Activated CD8-positive, alpha-beta memory T cell treated with anti-CD3 and anti-CD28 coated beads, Interleukin-2, amount 50 U/mL, for 1 hour (primary cell): ENCODE data around the gene SCGB1C1.
"Not testable (repeated sequence)": the region's sequence is repeated elsewhere in the genome, so short reads cannot be mapped to it uniquely, and the experiment has no call there.

ENCODE experiments used
- DNase-seq: peaks from one replicate; pipeline ENCODE4 v3.0.0-alpha.2; 2020; ENCODE audit errors: extremely low read depth

Gene SCGB1C1

DNA sequence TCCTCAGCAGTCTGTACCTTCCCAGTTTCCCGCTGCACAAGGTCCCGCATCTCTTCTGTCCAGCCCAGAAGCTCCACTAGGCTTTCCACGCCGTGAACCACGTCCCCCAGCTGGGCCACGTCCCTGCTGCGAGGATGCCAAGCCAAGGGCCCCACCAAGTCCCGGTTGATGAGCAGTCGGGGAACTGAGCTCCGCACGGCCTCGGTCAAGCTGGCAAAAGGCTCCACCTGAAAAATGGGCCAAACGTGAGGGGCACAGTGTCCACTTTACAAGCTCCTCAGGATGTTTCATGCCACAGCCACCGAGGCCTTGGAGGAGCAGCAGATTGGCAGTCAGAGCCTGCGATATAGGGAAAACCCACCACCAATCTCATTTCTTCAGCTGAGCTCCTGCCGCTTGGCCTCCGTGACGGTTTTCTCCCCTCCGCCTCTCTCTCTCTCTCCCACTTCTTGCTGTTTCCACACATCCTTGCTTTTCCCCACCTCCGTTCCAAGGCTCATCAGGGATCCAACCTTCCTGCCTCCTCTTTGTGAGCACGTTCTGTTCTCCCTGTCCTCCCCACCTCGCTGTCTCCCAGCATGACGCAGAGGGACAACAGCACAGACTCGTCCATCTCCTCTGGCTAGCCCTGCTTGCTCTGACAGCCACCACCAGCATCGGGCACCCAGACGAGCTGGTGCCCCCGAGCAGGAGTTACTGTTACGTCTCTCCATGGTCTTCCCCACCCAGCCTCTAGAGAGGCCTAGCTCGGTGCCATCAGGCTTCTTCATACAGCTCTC lies 26.1 kb downstream of the SCGB1C1 start:
- no peak for DNase-seq

DNA sequence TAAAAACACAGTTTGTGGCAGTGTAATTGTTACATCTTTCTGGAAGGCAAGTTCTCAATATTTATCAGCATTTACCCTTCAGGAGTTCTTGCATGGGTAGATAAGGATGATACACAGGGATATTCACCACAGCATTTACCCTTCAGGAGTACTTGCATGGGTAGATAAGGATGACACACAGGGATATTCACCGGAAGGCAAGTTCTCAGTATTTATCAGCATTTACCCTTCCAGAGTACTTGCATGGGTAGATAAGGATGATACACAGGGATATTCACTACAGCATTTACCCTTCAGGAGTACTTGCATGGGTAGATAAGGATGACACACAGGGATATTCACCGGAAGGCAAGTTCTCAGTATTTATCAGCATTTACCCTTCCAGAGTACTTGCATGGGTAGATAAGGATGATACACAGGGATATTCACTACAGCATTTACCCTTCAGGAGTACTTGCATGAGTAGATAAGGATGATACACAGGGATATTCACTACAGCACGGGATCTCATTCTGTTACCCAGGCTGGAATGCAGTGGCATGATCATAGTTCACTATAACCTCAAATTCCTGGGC lies 27.9 kb downstream of the SCGB1C1 start:
- DNase-seq, result not testable (repeated sequence)

DNA sequence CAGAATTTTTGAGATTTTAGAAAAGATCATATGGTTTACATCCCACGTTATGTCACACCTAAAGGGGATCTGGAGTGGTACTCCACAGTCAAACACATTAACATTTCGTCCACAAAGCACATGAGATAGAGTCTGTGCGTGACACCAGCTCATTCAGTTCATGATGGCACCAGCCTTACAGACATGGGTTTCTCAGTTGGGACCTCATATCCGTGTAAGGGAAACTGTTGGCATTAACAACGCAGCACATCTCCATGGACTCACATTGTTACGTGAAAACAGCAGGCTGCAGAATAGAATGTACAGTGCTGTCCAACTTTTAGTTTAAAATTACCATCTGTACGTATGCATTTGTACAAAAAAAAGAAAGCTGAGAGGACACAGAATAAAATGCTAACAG lies 28.7 kb downstream of the SCGB1C1 start:
- no peak for DNase-seq

- DNase-seq, result no peak
Observed at GRCh38 chr11:221998-222789, 29.3 kb downstream of the SCGB1C1 start.

DNA sequence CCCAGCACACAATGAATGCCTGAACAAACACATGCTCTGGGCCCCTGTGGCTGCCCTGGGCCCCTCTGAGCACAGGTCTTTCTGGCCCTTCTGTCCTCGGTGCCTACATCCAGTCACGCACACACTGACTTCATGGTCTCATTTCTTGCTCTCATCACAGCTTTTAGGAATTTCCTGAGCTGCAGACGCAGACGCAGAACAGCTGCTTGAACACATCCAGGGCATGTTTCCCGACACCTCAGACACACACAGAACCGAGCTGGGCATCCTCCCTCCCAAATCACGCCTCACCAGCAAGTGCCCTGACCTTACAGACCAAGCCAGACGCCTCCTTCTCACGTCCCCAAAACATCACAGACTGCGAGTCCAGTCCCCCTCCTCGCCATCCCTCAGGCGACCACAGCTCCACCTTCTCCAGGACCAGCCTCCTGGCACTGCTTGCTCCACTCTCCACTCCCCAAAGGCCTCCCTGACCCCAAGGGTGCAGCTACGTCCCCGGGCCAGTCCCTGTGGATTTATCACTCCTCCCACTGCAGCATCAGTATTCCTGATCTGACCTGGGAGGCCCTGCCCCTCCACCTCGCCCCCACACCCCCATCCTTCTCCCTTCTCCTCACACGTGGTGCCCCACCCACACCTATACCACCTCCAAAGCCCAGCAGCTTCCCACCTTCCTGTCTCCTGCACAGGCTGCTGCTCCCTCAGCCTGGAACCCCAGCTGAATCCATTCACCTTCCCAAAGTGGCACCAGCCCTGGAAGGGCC lies 30.3 kb downstream of the SCGB1C1 start:
- DNase-seq, result no peak

- DNase-seq, result no peak
Observed at GRCh38 chr11:223884-224283, 31.0 kb downstream of the SCGB1C1 start.

GRCh38 chr11:224424-224823 lies 31.5 kb downstream of the SCGB1C1 start:
- no peak for DNase-seq

DNA sequence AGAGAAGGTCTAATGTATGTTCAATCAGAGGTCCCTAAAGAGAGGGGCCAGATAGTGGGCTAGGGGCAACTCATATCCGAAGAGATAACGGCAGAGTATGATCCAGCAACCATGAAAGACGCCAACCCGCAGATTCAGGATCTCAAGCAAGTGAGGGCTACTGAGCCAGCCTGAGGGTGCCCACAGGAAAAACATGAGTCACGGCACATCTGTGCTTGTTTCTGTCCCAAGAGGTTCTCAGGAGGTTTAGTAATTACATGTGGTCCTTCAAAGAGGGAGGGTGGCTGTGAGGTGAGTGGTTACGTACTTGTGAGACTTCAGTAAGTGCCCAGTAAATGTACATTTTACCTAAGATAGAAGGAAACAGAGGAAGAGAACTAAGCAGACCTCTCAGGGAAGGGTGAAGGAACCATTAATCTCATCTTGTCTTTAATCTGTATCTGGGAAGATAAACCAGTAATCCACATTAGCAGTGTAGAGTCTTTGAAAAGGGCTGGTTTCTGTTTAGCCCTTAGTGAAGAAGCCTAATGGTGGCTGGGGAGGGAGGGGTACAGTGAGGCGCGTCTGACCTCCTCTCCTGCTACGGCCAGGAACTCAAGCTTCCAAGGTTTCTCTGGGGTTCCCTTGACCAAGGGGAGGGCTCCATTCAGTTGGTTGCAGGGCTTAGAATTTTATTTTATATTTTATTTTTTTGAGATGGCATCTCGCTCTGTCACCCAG lies 33.0 kb downstream of the SCGB1C1 start:
- no peak for DNase-seq

DNA sequence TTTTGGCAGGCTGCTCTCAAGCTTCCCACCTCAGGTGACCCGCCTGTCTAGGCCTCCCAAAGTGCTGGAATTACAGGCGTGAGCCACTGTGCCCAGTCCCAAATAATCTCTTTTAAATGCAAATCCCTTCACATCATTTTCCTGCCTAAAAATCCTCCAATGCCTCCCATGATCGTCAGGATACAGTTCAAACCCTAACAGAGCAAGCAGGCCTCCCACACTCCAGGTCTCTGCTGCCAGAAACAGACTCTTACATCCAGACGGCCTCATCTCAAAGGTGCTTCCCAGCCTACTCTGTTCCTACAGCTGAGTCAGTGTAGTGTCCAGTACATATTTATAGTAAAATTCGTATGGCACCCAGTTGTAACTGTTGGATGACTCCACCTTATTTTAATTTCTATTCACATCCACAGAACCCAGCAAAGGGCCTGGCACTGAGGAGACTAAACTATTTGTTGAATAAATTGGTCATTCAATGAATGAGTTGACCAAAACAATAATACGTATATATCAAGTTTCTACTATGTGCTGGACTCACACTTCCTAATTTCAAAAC lies 35.0 kb downstream of the SCGB1C1 start:
- DNase-seq, result no peak

DNA sequence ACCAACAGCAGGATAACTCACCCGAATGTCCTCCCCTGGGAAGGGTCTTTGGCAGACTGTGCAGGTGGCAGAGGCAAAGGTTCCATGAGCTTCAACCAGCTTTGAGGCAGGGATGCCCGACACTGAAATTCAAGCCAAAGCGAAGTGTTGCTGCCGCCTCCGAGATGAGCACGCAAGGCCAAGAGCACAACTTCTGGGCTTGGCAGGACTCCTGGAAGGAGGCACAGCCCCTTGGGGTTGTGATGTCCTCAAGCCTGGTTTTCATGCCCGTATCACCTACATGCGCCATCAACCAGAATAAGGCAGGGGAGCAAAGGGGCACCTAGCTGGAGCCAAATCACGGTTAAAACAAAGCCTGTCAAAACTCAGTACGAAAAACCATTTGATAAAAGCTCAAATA lies 37.6 kb downstream of the SCGB1C1 start:
- DNase-seq, result no peak

DNA sequence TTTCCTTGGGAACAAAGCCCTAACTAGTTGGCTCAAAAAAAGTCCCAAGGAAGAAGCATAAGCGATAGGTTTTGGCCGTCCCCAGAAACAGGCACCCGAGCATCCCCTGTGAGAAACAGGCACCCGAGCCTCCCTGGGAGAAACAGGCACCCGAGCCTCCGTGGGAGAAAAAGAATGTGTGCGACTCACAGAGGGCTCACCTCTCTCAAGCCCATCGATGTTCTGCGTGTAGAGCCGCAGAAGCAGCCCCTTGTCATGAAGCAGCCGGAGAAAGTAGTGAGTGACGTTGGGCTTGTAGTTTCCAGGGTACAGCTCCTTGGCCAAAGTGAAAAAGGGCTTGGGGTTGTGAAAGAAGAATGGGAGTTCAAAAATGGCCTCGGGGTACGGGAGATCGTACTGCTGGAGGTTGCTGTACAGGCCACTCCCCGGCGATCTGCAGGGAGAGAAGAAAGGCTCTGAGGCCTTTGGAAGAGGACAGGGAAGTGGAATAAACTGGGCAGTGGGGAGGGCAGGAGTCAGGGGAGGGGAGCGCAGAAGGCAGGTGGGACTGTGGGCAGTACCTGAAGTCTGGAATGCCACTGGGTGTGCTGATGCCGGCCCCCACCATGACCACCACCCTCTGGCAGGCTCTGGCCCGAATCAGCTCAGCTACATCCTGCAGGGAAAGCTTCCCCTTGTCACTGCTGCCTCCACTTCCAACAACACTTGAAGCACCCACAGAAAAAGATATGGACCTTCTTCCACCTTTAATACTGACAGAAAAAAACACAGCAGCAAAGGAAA lies 40.1 kb downstream of the SCGB1C1 start:
- DNase-seq, result no peak

DNA sequence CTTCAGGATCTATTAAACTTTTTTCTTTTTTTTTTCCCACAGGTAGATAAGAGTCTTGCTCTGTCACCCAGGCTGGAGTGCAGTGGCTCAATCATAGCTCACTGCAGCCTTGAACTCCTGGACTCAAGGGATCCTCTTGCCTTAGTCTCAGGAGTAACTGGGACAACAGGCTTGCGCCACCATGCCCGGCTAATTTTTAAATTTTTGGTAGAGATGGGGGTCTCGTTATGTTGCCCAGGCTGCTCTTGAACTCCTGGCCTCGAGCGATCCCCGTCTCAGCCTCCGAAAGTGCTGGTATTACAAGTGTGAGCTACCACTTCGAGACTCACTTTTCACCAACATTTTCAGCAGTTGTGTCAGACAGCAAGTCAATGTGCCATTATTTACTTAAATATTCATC lies 42.3 kb downstream of the SCGB1C1 start:
- DNase-seq, result no peak

GRCh38 chr11:235609-235996 lies 42.7 kb downstream of the SCGB1C1 start:
- peak; percentile 47 for DNase-seq

- DNase-seq, result peak; percentile 58
Observed at GRCh38 chr11:235997-236773, 43.3 kb downstream of the SCGB1C1 start, which contains the start of gene SIRT3. TSS of gene SIRT3 (minus strand) at chr11:236342. CDS start at chr11:236328, 14 bp downstream.

DNA sequence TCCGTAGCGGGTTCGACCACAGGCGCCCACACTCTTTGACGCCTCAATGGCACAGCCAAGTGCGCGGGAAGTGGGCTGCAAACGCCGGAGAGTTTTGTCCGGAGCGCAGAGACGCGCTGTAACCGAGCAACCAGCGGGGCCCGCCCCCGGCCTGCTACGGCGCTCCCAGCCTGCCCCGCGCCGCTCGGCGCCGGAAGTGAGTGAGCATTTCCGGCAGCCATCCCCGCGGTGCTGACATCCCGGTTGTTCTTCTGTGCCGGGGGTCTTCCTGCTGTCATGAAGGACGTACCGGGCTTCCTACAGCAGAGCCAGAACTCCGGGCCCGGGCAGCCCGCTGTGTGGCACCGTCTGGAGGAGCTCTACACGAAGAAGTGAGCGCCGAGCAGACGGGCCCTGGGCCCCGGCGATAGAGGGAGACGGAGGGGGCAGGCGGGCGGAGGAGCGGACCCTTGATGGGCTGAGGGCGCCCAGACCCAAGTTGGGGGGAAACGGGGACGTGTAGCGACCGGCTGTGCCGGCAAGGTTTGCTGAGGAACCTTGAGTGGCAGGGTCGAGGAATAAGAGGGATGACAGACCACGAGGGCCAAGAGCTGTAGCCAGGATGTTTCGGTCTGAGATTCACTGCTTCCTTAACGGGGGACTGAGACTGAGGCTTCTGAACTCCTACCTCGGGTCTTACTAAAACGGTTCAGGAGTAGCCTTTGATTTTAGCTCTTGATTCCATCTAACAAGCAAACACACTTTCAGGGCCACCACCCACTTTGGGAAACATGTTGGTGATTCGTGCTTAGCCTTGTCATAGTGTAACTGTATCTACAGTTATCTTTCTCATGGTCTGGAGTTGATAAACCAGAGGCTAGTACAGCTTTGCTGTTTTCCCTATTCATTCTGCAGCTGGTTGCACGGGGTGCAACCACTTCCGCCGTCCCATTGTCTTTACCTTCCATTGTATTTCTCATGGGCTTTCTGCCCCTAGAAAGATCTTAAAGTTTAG lies 44.2 kb downstream of the SCGB1C1 start, which contains the start of gene PSMD13:
Gene PSMD13 (plus strand): TSS at position 203 of the 994 bp plus-strand sequence. CDS start 74 bp downstream, at position 277.
- peak; percentile 61 for DNase-seq

- not testable (repeated sequence) for DNase-seq
Observed at GRCh38 chr11:238346-238745, 45.5 kb downstream of the SCGB1C1 start.

DNA sequence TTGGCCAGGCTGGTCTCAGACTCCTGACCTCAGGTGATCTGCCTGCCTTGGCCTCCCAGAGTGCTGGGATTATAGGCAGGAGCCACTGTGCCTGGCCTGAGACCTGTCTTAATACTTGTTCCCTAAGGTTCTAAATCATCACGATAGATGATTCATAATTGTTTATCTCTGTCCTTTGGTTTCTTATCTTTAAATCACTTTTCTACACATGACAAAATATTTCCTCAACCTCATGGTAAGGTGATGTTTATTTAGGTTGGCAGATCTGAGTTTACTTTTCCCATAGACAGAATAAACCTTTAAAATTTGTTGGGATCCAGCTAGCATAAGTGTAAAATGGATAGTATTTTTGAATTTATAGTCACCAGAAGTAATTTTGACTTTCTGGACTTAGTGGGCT lies 47.4 kb downstream of the SCGB1C1 start:
- no peak for DNase-seq

DNA sequence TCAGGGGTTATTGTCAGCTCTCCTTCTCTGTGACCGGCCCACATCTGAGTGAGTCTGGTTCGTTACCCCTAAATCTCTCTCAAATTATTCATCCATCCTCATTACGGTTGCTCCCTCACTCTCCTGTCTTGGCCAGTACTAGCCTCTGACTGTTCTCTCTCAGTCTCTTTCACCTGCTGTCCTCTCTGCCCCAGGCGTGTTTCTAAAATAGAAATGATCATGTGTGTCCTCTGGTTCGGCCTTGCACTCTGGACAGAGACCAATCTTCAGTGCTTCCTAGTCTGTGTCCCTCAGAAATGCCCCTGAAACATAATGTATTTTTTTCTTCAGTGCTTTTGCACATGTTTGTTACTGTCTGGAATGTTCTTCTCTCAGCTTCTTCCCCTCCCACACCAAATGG lies 48.8 kb downstream of the SCGB1C1 start:
- DNase-seq, result no peak
